RWPE1 (cell line): ENCODE measurements around the gene SLC35D2.
"Not testable (repeated sequence)": the region's sequence is repeated elsewhere in the genome, so short reads cannot be mapped to it uniquely, and the experiment has no call there.

Source experiments
- CTCF ChIA-PET: fragments of 350-600 bp; sonication (Branson Sonifier 250); formaldehyde crosslinking; extraction: SDS; loops from one replicate; lab custom pipeline; 2021; lab: Yijun Ruan, JAX
- POLR2A ChIA-PET: fragments of 400-600 bp; formaldehyde crosslinking; extraction: SDS; loops from one replicate; lab custom pipeline; 2020; ENCODE audit warnings: antibody characterized with exemption; ENCODE audit not compliant: low non-redundant PET; lab: Yijun Ruan, JAX
- DNase-seq: peaks from one replicate; pipeline ENCODE4 v3.0.0; 2012; ENCODE audit warnings: low spot score
- H3K27ac ChIP-seq: fragments of 450-650 bp; 2 replicates; pipeline ENCODE4 v1.5.1; 2017
- CTCF ChIP-seq: fragments of 450-650 bp; conservative IDR thresholded peaks from 2 replicates; pipeline ENCODE4 v1.5.1; 2017; ENCODE audit warnings: low read depth, mild to moderate bottlenecking

Gene SLC35D2

GRCh38 chr9:96382175-96382574 is 1.3 kb downstream of the SLC35D2 start:
- ChIA-PET CTCF (interaction anchor here (0.6 to 0.7 kb wide), 3 partner anchors 27 to 1828 kb away, joined by 3 read pairs; no protein-coding TSS in a partner anchor), POLR2A (interaction anchor here (0.5 to 0.7 kb wide), 3 partner anchors 17 to 65 kb away, joined by 3 to 4 read pairs (median 4); no protein-coding TSS in a partner anchor)
- no peak for TF ChIP-seq CTCF
- no peak for DNase-seq
- H3K27ac ChIP-seq: no peak overlapping the region

DNA sequence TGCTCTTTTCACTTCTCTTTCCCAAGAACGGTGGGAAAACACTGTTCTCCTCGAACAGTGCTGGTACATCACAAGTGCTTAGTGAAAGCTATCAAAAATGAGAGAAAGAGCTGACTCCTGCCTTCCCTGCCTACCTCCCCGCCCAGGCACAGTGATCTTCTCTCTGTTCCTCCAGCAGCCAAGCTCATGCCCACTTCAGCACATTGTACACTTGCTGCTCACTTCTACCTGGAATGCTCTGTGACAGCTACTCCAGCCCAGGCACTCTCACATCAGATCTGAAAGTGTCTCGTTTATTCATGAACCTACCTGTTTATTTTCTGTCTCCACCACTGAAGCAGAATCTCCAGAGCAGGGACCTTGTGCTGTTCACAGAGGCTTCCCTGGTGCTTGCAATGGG is 1.8 kb downstream of the SLC35D2 start:
- DNase-seq: no peak
- ChIA-PET CTCF (interaction anchor here (0.6 to 1.1 kb wide), 3 partner anchors 31 to 1827 kb away, joined by 3 to 5 read pairs (median 3); no protein-coding TSS in a partner anchor), POLR2A (interaction anchor here (0.5 to 0.6 kb wide), 2 partner anchors 50 to 64 kb away, joined by 3 to 4 read pairs; no protein-coding TSS in a partner anchor)
- no peak for TF ChIP-seq CTCF
- no peak overlapping the region for H3K27ac ChIP-seq

DNA sequence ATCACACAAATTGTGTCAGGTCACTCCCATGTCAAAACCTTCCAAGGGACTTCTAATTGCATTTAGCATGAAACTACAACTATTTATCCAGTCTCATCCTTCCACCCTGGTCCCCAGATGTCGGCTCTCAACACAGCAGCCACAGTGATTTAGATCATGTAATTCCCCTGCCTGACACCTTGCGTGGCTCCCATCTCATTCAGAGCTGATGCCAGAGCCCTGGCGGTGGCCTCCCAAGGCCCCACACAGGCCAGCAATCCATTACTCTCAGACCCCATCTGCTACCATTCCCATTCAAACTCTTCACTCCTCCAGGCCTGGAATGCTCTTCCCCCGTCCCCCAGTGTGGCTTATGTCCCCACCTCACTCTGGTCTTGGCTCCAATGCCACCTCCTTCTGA is 2.4 kb downstream of the SLC35D2 start:
- CTCF ChIA-PET: interaction anchor here (1.1 kb wide), 1 partner anchor 53 kb away, joined by 5 read pairs; no protein-coding TSS in a partner anchor
- TF ChIP-seq CTCF: no peak
- POLR2A ChIA-PET: no interaction called here
- no peak for DNase-seq
- peak overlapping the region; percentile 2; the same call in 1 of the 2 replicates for H3K27ac ChIP-seq

DNA sequence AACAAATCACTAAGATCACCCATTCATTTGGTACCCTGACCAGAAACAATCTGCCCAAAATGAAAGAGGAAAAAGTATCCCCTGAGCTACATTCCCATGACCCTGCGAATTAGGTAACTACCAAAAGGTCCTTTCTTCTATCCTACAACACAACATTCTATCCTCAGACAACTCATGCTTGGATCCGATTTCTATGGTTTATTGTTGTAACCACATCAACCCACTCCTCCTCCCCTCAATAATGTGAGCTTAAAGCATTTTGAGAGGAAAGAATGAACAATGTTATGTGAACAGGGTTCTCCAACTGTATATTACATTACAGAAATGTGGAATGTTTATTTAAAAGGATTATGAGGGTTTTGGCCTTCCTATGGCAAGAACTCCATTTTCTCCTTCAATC is 4.0 kb downstream of the SLC35D2 start:
- DNase-seq: no peak
- ChIA-PET CTCF (no interaction called here), POLR2A (no interaction called here)
- TF ChIP-seq CTCF: no peak
- H3K27ac ChIP-seq: no peak overlapping the region

DNA sequence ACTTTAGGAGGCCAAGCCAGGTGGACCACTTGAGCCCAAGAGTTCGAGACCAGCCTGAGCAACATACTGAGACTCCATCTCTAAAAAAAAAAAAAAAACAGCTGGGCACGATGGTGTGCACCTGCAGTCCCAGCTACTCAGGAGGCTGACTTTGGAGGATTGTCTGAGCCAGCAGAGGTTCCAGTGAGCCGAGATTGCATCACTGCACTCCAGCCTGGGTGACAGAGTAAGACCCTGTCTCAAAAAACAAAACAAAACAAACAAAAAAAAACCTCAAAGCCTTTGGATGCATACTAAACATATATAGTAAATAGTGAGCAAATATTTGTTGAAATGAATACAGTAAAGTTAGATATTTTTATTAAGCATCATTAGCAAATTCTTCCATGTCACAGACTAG is 5.3 kb downstream of the SLC35D2 start:
- ChIA-PET POLR2A (no interaction called here), CTCF (interaction anchor here (0.7 to 1.3 kb wide), 2 partner anchors 13 to 624 kb away, joined by 3 to 7 read pairs; no protein-coding TSS in a partner anchor)
- DNase-seq: no peak
- H3K27ac ChIP-seq: peak overlapping the region; percentile 65
- no peak for TF ChIP-seq CTCF

- DNase-seq: peak; percentile 34
- peak overlapping the region; percentile 65 for H3K27ac ChIP-seq
- no peak for TF ChIP-seq CTCF
- ChIA-PET CTCF (interaction anchor here (0.9 to 1.3 kb wide), 2 partner anchors 12 to 190 kb away, joined by 3 to 7 read pairs; no protein-coding TSS in a partner anchor), POLR2A (interaction anchor here (0.6 kb wide), 1 partner anchor 33 kb away, joined by 6 read pairs; no protein-coding TSS in a partner anchor)
Observed at GRCh38 chr9:96376891-96377874, 6.3 kb downstream of the SLC35D2 start.

- H3K27ac ChIP-seq, DNase-seq, POLR2A ChIA-PET: not testable (repeated sequence)
- CTCF ChIA-PET: interaction anchor here (0.7 kb wide), 1 partner anchor 305 kb away, joined by 3 read pairs; no protein-coding TSS in a partner anchor
Observed at GRCh38 chr9:96375507-96375906, 8.0 kb downstream of the SLC35D2 start.
